Pulmonary artery endothelial cell (primary cell): ENCODE measurements around the gene OAT. TPM values are rescaled to one million over a fixed set of nuclear protein-coding genes. Genes with fewer than 3 reads are reported as not detected.
"Not testable (repeated sequence)": the region's sequence is repeated elsewhere in the genome, so short reads cannot be mapped to it uniquely, and the experiment has no call there.

Source experiments
- DNase-seq: peaks from one replicate; pipeline ENCODE4 v3.0.0-alpha.2; 2011; ENCODE audit warnings: low read depth, low spot score
- total RNA-seq: library from RNA; depleted of rRNA; stranded (reverse); fragments of >200 nt; gene quantifications from 2 replicates; pipeline ENCODE4 v1.2.3, GENCODE V29; 2014

OAT gene
- total RNA-seq, 1 donor from 2014 or later: 145 TPM

- DNase-seq: no peak
Measured at GRCh38 chr10:124379609-124380193, 39.0 kb downstream of the OAT start.

GRCh38 chr10:124378881-124379471 lies 39.7 kb downstream of the OAT start:
- DNase-seq: no peak

GRCh38 chr10:124378271-124378670 lies 40.5 kb downstream of the OAT start:
- DNase-seq: no peak

GRCh38 chr10:124377101-124377500 lies 41.6 kb downstream of the OAT start:
- no peak for DNase-seq

- DNase-seq: no peak
Measured at GRCh38 chr10:124376411-124376810, 42.3 kb downstream of the OAT start.

GRCh38 chr10:124375691-124376090 lies 43.0 kb downstream of the OAT start:
- no peak for DNase-seq

- no peak for DNase-seq
Measured at GRCh38 chr10:124375353-124375614, 43.4 kb downstream of the OAT start.

- DNase-seq: no peak
Measured at GRCh38 chr10:124374535-124375352, 44.0 kb downstream of the OAT start.

GRCh38 chr10:124372899-124373298 lies 45.8 kb downstream of the OAT start:
- no peak for DNase-seq

- DNase-seq: no peak
Measured at GRCh38 chr10:124370426-124370825, 48.3 kb downstream of the OAT start.

GRCh38 chr10:124369986-124370385 lies 48.7 kb downstream of the OAT start:
- DNase-seq: no peak

GRCh38 chr10:124369533-124369932 lies 49.2 kb downstream of the OAT start:
- not testable (repeated sequence) for DNase-seq

GRCh38 chr10:124369066-124369465 lies 49.7 kb downstream of the OAT start:
- no peak for DNase-seq

GRCh38 chr10:124367936-124368335 lies 50.8 kb downstream of the OAT start:
- DNase-seq: no peak

- DNase-seq: no peak
Measured at GRCh38 chr10:124367414-124367813, 51.3 kb downstream of the OAT start.

GRCh38 chr10:124366825-124367224 lies 51.9 kb downstream of the OAT start:
- no peak for DNase-seq

- DNase-seq: no peak
Measured at GRCh38 chr10:124366343-124366742, 52.4 kb downstream of the OAT start.

GRCh38 chr10:124364674-124365073 lies 54.0 kb downstream of the OAT start:
- no peak for DNase-seq

- no peak for DNase-seq
Measured at GRCh38 chr10:124362568-124362967, 56.2 kb downstream of the OAT start.

GRCh38 chr10:124359336-124359832 lies 59.3 kb downstream of the OAT start:
- DNase-seq: no peak

- no peak for DNase-seq
Measured at GRCh38 chr10:124357561-124357885, 61.2 kb downstream of the OAT start.

GRCh38 chr10:124356701-124357560 lies 61.8 kb downstream of the OAT start:
- no peak for DNase-seq
